OCI-LY3 (cell line): ENCODE results near the gene TCTN3.
A peak's percentile ranks its signal among the peaks of the same experiment; 100 is the strongest.

Experiments used
- H2AFZ ChIP-seq: fragments of 200-600, 300-600 bp; shearing (Covaris generic); 2 replicates; pipeline ENCODE4 v1.6.0; 2014; ENCODE audit warnings: antibody characterized with exemption, low read depth, low read length
- H3K27ac ChIP-seq: fragments of 200-600, 300-600 bp; sonication (generic); 2 replicates; pipeline ENCODE4 v1.5.1; 2014; ENCODE audit warnings: mild to moderate bottlenecking, low read length, moderate library complexity, mixed read lengths
- H3K27me3 ChIP-seq: fragments of 200-600, 300-600 bp; sonication (generic); 2 replicates; pipeline ENCODE4 v1.6.1; 2014; ENCODE audit warnings: low read depth, low read length, mixed read lengths
- H3K36me3 ChIP-seq: fragments of 200-600, 300-600 bp; sonication (generic); replicated peaks from 2 replicates; pipeline ENCODE3; 2014; ENCODE audit warnings: low read depth, low read length, mixed read lengths
- H3K4me1 ChIP-seq: fragments of 300-600, 200-600 bp; sonication (generic); 2 replicates; pipeline ENCODE4 v1.6.1; 2014; ENCODE audit warnings: low read length, mixed read lengths
- H3K4me2 ChIP-seq: fragments of 200-600, 300-600 bp; sonication (generic); 2 replicates; pipeline ENCODE4 v1.6.1; 2014; ENCODE audit warnings: low read length, mixed read lengths
- H3K4me3 ChIP-seq: fragments of 300-600, 200-600 bp; sonication (generic); 2 replicates; pipeline ENCODE4 v1.5.1; 2014; ENCODE audit warnings: antibody characterized with exemption, mild to moderate bottlenecking, low read length, moderate library complexity
- H3K79me2 ChIP-seq: fragments of 300-600, 200-600 bp; shearing (Covaris generic); 2 replicates; pipeline ENCODE4 v1.6.1; 2014; ENCODE audit warnings: mild to moderate bottlenecking, low read length, mixed read lengths
- H3K9ac ChIP-seq: fragments of 300-600, 200-600 bp; shearing (Covaris generic); 2 replicates; pipeline ENCODE4 v1.6.0; 2014; ENCODE audit warnings: mild to moderate bottlenecking, low read length, moderate library complexity
- H3K9me3 ChIP-seq: fragments of 200-600, 300-600 bp; shearing (Covaris generic); 2 replicates; pipeline ENCODE4 v1.6.1; 2014; ENCODE audit warnings: low read length, mixed read lengths; ENCODE audit not compliant: insufficient read depth
- H4K20me1 ChIP-seq: fragments of 200-600, 300-600 bp; sonication (generic); 2 replicates; pipeline ENCODE4 v1.6.1; 2016; ENCODE audit warnings: low read length, mixed read lengths; ENCODE audit not compliant: insufficient read depth
- EZH2phosphoT487 ChIP-seq: fragments of 200-600 bp; shearing (Covaris generic); IDR thresholded peaks from 2 replicates; pipeline ENCODE4 v1.6.1; 2018; ENCODE audit warnings: antibody characterized with exemption, mixed run types, low read depth
- TF ChIP-seq, protein P1 (sequence below): fragments of 200-600, 300-600 bp; sonication (generic); IDR thresholded peaks from 2 replicates; pipeline ENCODE4 v1.5.1; 2014; ENCODE audit warnings: antibody characterized with exemption, low read length, low read depth

The TCTN3 gene, protein sequence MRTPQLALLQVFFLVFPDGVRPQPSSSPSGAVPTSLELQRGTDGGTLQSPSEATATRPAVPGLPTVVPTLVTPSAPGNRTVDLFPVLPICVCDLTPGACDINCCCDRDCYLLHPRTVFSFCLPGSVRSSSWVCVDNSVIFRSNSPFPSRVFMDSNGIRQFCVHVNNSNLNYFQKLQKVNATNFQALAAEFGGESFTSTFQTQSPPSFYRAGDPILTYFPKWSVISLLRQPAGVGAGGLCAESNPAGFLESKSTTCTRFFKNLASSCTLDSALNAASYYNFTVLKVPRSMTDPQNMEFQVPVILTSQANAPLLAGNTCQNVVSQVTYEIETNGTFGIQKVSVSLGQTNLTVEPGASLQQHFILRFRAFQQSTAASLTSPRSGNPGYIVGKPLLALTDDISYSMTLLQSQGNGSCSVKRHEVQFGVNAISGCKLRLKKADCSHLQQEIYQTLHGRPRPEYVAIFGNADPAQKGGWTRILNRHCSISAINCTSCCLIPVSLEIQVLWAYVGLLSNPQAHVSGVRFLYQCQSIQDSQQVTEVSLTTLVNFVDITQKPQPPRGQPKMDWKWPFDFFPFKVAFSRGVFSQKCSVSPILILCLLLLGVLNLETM

DNA sequence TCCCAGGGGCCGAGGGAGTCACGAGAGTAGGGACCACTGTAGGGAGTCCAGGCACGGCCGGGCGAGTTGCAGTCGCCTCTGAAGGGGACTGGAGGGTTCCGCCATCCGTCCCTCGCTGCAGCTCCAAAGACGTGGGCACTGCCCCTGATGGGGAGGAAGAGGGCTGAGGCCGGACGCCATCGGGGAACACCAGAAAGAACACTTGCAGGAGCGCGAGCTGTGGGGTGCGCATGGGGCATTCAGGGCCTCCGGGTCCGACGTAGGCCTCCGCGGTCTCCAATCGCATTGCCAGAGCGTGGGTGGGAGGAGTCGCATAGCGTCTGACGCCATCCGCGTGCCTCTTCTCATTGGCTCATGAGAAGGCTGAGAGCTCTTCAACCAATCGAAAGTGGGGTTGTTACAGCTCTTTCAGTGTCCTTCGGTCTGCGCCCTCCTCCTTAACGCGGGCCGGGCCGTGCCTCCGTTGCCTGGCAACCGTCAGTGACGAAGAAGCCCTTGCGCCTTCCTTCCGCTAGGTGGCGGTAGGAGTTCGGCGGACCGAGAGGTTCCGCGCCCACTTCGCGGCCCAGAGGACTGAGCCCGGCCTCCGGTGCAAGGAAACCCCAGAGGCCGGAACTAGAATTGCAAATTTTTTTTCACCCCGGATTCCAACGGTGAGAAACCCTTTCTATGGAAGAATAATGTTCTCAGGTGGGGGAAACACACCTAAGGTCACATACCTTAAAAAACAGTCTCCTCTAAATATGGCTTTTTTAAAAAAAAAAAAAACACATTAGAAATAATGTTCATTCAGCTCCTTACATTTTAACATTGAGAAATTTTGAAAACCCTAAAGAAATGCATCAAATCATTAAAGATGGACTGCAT, at the start of gene TCTN3:
Gene TCTN3 (minus strand): TSS at position 260 of the 867 bp plus-strand sequence. CDS start 28 bp downstream, at position 232.
- peaks cover 30% of the 10 kb centered on the region for H3K79me2 ChIP-seq
- TF ChIP-seq, protein P1, sequence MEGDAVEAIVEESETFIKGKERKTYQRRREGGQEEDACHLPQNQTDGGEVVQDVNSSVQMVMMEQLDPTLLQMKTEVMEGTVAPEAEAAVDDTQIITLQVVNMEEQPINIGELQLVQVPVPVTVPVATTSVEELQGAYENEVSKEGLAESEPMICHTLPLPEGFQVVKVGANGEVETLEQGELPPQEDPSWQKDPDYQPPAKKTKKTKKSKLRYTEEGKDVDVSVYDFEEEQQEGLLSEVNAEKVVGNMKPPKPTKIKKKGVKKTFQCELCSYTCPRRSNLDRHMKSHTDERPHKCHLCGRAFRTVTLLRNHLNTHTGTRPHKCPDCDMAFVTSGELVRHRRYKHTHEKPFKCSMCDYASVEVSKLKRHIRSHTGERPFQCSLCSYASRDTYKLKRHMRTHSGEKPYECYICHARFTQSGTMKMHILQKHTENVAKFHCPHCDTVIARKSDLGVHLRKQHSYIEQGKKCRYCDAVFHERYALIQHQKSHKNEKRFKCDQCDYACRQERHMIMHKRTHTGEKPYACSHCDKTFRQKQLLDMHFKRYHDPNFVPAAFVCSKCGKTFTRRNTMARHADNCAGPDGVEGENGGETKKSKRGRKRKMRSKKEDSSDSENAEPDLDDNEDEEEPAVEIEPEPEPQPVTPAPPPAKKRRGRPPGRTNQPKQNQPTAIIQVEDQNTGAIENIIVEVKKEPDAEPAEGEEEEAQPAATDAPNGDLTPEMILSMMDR, result peak; percentile 89
- TF ChIP-seq EZH2phosphoT487, result no peak
- peak within 1 kb of the TSS; percentile 89 for H2AFZ ChIP-seq
- peak within 1 kb of the TSS; percentile 50 for H3K27ac ChIP-seq
- H3K4me3 ChIP-seq, result peak within 1 kb of the TSS; percentile 100
- H3K9ac ChIP-seq, result peak within 1 kb of the TSS; percentile 91
- no peaks in the 10 kb centered on the region for H4K20me1 ChIP-seq
- H3K4me1 ChIP-seq, result peaks cover 46% of the 10 kb centered on the region
- H3K36me3 ChIP-seq, result peaks cover 18% of the 10 kb centered on the region
- H3K4me2 ChIP-seq, result peak within 1 kb of the TSS; percentile 95
- peaks cover 8% of the 10 kb centered on the region; the same call in 1 of the 2 replicates for H3K9me3 ChIP-seq
- no peaks in the 10 kb centered on the region for H3K27me3 ChIP-seq

DNA sequence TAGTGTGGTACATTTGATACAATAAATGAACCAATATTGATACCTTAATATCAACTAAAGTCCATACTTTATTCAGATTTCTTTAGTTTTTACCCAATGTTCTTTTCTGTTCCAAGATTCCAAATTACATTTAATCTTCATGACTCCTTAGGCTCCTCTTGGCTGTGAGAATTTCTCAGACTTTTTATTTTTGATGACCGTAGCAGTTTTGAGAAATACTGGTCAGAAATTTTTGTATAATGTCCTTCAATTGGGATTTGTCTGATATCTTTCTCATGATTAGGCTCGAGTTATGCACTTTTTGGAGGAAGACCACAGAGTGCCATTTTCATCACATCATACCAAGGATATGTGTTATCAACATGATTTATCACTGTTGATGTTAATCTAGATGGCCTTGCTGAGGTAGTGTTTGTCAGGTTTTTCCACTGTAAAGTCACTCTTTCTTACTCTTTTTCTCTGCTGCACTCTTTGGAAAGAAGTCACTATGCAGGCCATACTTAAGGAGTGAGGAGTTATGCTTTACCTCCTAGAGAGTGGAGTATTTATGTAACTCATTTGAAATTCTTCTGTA, 49.3 kb upstream of the TCTN3 start:
- Histone ChIP-seq H2AFZ (no peak overlapping the region), H3K27me3 (no peaks in the 10 kb centered on the region), H3K4me3 (no peak overlapping the region), H4K20me1 (no peaks in the 10 kb centered on the region), H3K27ac (no peak overlapping the region), H3K4me1 (peaks cover 13% of the 10 kb centered on the region), H3K9me3 (0 out of 2 replicates have a peak, but pooled peaks cover 6% of the 10 kb centered on the region), H3K9ac (no peak overlapping the region), H3K36me3 (no peaks in the 10 kb centered on the region), H3K4me2 (no peak overlapping the region), H3K79me2 (no peaks in the 10 kb centered on the region)
- TF ChIP-seq EZH2phosphoT487, result no peak
- TF ChIP-seq, protein P1, result no peak

DNA sequence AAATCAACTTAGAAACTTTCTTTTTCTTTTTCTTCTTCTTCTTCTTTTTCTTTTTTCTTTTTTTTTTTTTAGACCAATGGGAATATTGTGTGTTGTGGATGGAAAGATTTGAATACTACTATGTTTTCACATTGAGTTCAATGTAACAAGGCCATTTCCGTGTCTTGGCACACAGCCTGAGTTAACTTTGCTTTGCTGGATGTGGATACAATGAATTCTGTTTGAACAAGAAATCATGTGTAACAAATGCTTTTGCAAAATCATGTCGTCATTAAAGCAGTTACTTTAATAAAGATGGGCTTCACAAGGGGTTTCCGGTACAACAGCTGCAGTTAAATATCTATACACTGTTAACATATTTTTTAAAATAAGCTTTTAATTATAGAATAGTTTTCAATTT, 48.8 kb upstream of the TCTN3 start:
- H3K4me2 ChIP-seq, result no peak overlapping the region
- no peaks in the 10 kb centered on the region for H3K79me2 ChIP-seq
- H3K27me3 ChIP-seq, result no peaks in the 10 kb centered on the region
- no peaks in the 10 kb centered on the region for H3K36me3 ChIP-seq
- no peak overlapping the region for H3K9ac ChIP-seq
- H3K27ac ChIP-seq, result no peak overlapping the region
- 0 out of 2 replicates have a peak, but pooled peaks cover 6% of the 10 kb centered on the region for H3K9me3 ChIP-seq
- H4K20me1 ChIP-seq, result no peaks in the 10 kb centered on the region
- no peak for TF ChIP-seq EZH2phosphoT487
- TF ChIP-seq, protein P1, result no peak
- H3K4me3 ChIP-seq, result no peak overlapping the region
- peaks cover 13% of the 10 kb centered on the region for H3K4me1 ChIP-seq
- no peak overlapping the region; the same call in 1 of the 2 replicates for H2AFZ ChIP-seq
